NB4 (cell line): ENCODE data around the gene DOCK9.

Experiments
- DNase-seq: peaks from one replicate; pipeline ENCODE4 v3.0.0; 2010; ENCODE audit warnings: low read depth
- H3K4me3 ChIP-seq: one replicate; pipeline ENCODE4 v1.5.1; 2011; ENCODE audit warnings: mild to moderate bottlenecking, low read depth, low read length, moderate library complexity
- CTCF ChIP-seq: IDR thresholded peaks from one replicate; pipeline ENCODE4 v1.5.1; 2012; ENCODE audit warnings: low read depth, low read length
- MAX ChIP-seq: IDR thresholded peaks from 2 replicates; pipeline ENCODE4 v1.6.1; 2011; ENCODE audit warnings: low read depth, low read length
- MYC ChIP-seq: IDR thresholded peaks from 2 replicates; pipeline ENCODE4 v1.6.1; 2011; ENCODE audit warnings: low read depth, low read length
- POLR2A ChIP-seq: IDR thresholded peaks from 2 replicates; pipeline ENCODE4 v1.6.1; 2011; ENCODE audit warnings: mild to moderate bottlenecking; ENCODE audit not compliant: insufficient read length; ENCODE audit errors: extremely low read depth

DOCK9 gene

GRCh38 chr13:98977568-98978265 lies at the start of gene DOCK9:
Gene DOCK9 (minus strand): TSS chr13:98978064. CDS start chr13:98977909, 155 bp downstream.
- no peak within 1 kb of the TSS for H3K4me3 ChIP-seq
- TF ChIP-seq POLR2A: no peak
- no peak for TF ChIP-seq MAX
- TF ChIP-seq MYC: no peak
- no peak for TF ChIP-seq CTCF
- DNase-seq: no peak

GRCh38 chr13:99027260-99027659 lies 49.4 kb upstream of the DOCK9 start:
- no peak for DNase-seq
- H3K4me3 ChIP-seq: no peak overlapping the region
- TF ChIP-seq MAX (no peak), MYC (no peak), CTCF (no peak), POLR2A (no peak)

- H3K4me3 ChIP-seq: no peak overlapping the region
- no peak for TF ChIP-seq POLR2A
- TF ChIP-seq MAX: no peak
- TF ChIP-seq CTCF: no peak
- TF ChIP-seq MYC: no peak
- DNase-seq: no peak
Measured at GRCh38 chr13:99022941-99023340, 45.1 kb upstream of the DOCK9 start.

- no peak for TF ChIP-seq MYC
- TF ChIP-seq CTCF: no peak
- TF ChIP-seq POLR2A: no peak
- TF ChIP-seq MAX: no peak
- DNase-seq: no peak
- no peak overlapping the region for H3K4me3 ChIP-seq
Measured at GRCh38 chr13:99018418-99019180, 40.7 kb upstream of the DOCK9 start.

GRCh38 chr13:99015606-99016490 lies 38.0 kb upstream of the DOCK9 start:
- DNase-seq: no peak
- TF ChIP-seq MAX: no peak
- H3K4me3 ChIP-seq: no peak overlapping the region
